Hepatic stellate cell (primary cell): ENCODE measurements around the gene DCDC2.
"Not testable (repeated sequence)": the region's sequence is repeated elsewhere in the genome, so short reads cannot be mapped to it uniquely, and the experiment has no call there.

Source experiments
- DNase-seq: peaks from one replicate; pipeline ENCODE4 v3.0.0; 2011; ENCODE audit warnings: low spot score

Gene DCDC2

GRCh38 chr6:24223115-24223919 is 134.5 kb downstream of the DCDC2 start:
- DNase-seq = no peak

GRCh38 chr6:24219670-24220069 is 138.2 kb downstream of the DCDC2 start:
- DNase-seq = no peak

GRCh38 chr6:24214984-24215383 is 142.9 kb downstream of the DCDC2 start:
- DNase-seq = no peak

- DNase-seq = no peak
Observed at GRCh38 chr6:24207413-24207812, 150.4 kb downstream of the DCDC2 start.

- DNase-seq = no peak
Observed at GRCh38 chr6:24205020-24205492, 152.8 kb downstream of the DCDC2 start.

GRCh38 chr6:24204113-24204512 is 153.7 kb downstream of the DCDC2 start:
- not testable (repeated sequence) for DNase-seq

GRCh38 chr6:24197892-24198291 is 160.0 kb downstream of the DCDC2 start:
- no peak for DNase-seq

- no peak for DNase-seq
Observed at GRCh38 chr6:24195836-24196597, 161.8 kb downstream of the DCDC2 start.

- no peak for DNase-seq
Observed at GRCh38 chr6:24194978-24195700, 162.7 kb downstream of the DCDC2 start.

- DNase-seq = no peak
Observed at GRCh38 chr6:24193364-24193763, 164.5 kb downstream of the DCDC2 start.

GRCh38 chr6:24191346-24191745 is 166.5 kb downstream of the DCDC2 start:
- DNase-seq = no peak

GRCh38 chr6:24188578-24189080 is 169.2 kb downstream of the DCDC2 start:
- DNase-seq = no peak

- no peak for DNase-seq
Observed at GRCh38 chr6:24187965-24188577, 169.8 kb downstream of the DCDC2 start.

GRCh38 chr6:24186349-24186748 is 171.5 kb downstream of the DCDC2 start:
- no peak for DNase-seq

- no peak for DNase-seq
Observed at GRCh38 chr6:24183584-24183983, 174.3 kb downstream of the DCDC2 start.

- DNase-seq = no peak
Observed at GRCh38 chr6:24157886-24158285, 200.0 kb downstream of the DCDC2 start.

- DNase-seq = no peak
Observed at GRCh38 chr6:24154121-24154520, 203.7 kb downstream of the DCDC2 start.

GRCh38 chr6:24152014-24152413 is 205.8 kb downstream of the DCDC2 start:
- no peak for DNase-seq

GRCh38 chr6:24149836-24150235 is 208.0 kb downstream of the DCDC2 start:
- no peak for DNase-seq

- DNase-seq = no peak
Observed at GRCh38 chr6:24149296-24149695, 208.6 kb downstream of the DCDC2 start.

GRCh38 chr6:24148684-24149083 is 209.2 kb downstream of the DCDC2 start:
- no peak for DNase-seq

GRCh38 chr6:24148154-24148570 is 209.7 kb downstream of the DCDC2 start:
- DNase-seq = no peak
